IMR-90 (cell line): ENCODE results near the gene WFDC6. TPM values are rescaled to one million over a fixed set of nuclear protein-coding genes. Genes with fewer than 3 reads are reported as not detected.

ENCODE experiments used
- ATAC-seq: fragments of 200-7000 bp; cut with Tn5 transposase; 2 replicates; pipeline ENCODE4 v1.9.1; 2020; ENCODE audit warnings: low read depth, mild to moderate bottlenecking, moderate library complexity
- BruUV-seq: library from RNA; stranded (reverse); fragments of 400-500 nt; replicated peaks from 2 replicates; lab custom pipeline; 2021; lab: Mats Ljungman, UMichigan
- CTCF ChIA-PET: fragments of 300-600 bp; formaldehyde crosslinking; extraction: SDS; loops from one replicate; lab custom pipeline; 2021; ENCODE audit warnings: antibody characterized with exemption; lab: Yijun Ruan, JAX
- POLR2A ChIA-PET: fragments of 300-600 bp; sonication (Branson Sonifier 250); formaldehyde crosslinking; loops from one replicate; lab custom pipeline; 2022; ENCODE audit warnings: antibody characterized with exemption; ENCODE audit not compliant: unreplicated experiment; lab: Charles Lee
- DNase-seq: peaks from one replicate; pipeline ENCODE4 v3.0.0; 2013
- H2AFZ ChIP-seq: replicated peaks from 2 replicates; pipeline ENCODE3; 2013; ENCODE audit warnings: low read length, mild to moderate bottlenecking; ENCODE audit not compliant: poor library complexity
- H2AK5ac ChIP-seq: 2 replicates; pipeline ENCODE4 v1.6.1; 2013; ENCODE audit warnings: low read depth, low read length, inconsistent platforms
- H2AK9ac ChIP-seq: replicated peaks from 2 replicates; pipeline ENCODE3; 2013; ENCODE audit warnings: mild to moderate bottlenecking, low read depth, low read length, moderate library complexity; ENCODE audit not compliant: poor library complexity
- H2BK120ac ChIP-seq: 2 replicates; pipeline ENCODE4 v1.6.1; 2013; ENCODE audit warnings: low read depth, low read length, inconsistent platforms
- H2BK15ac ChIP-seq: 3 replicates; pipeline ENCODE4 v1.6.1; 2013; ENCODE audit warnings: low read depth, low read length, inconsistent platforms
- H2BK20ac ChIP-seq: 2 replicates; pipeline ENCODE4 v1.6.1; 2013; ENCODE audit warnings: low read depth, mild to moderate bottlenecking, inconsistent platforms, low read length, moderate library complexity
- H2BK5ac ChIP-seq: 2 replicates; pipeline ENCODE4 v1.6.1; 2013; ENCODE audit warnings: mild to moderate bottlenecking, low read depth, low read length, inconsistent platforms; ENCODE audit not compliant: poor library complexity, severe bottlenecking
- H3K14ac ChIP-seq: replicated peaks from 2 replicates; pipeline ENCODE4 v1.6.1; 2013; ENCODE audit warnings: low read depth, low read length, inconsistent platforms
- H3K18ac ChIP-seq: 2 replicates; pipeline ENCODE4 v1.6.1; 2013; ENCODE audit warnings: low read depth, low read length, control low read depth
- H3K23ac ChIP-seq: 2 replicates; pipeline ENCODE4 v1.6.1; 2013; ENCODE audit warnings: low read depth, low read length, inconsistent platforms
- H3K27ac ChIP-seq: 2 replicates; pipeline ENCODE4 v1.5.1; 2013; ENCODE audit warnings: mild to moderate bottlenecking, control low read depth, low read length; ENCODE audit not compliant: insufficient read depth
- H3K27me3 ChIP-seq: 2 replicates; pipeline ENCODE4 v1.6.1; 2013; ENCODE audit warnings: low read length; ENCODE audit not compliant: control insufficient read depth, insufficient read depth
- H3K36me3 ChIP-seq: 2 replicates; pipeline ENCODE4 v1.6.1; 2013; ENCODE audit warnings: low read length, mixed read lengths; ENCODE audit not compliant: control insufficient read depth, insufficient read depth
- H3K4ac ChIP-seq: 2 replicates; pipeline ENCODE4 v1.6.1; 2013; ENCODE audit warnings: low read depth, low read length, inconsistent platforms
- H3K4me1 ChIP-seq: 2 replicates; pipeline ENCODE4 v1.6.1; 2013; ENCODE audit warnings: low read length, mixed read lengths; ENCODE audit not compliant: control insufficient read depth, insufficient read depth
- H3K4me2 ChIP-seq: 2 replicates; pipeline ENCODE4 v1.6.1; 2013; ENCODE audit warnings: low read depth, mild to moderate bottlenecking, control low read depth, low read length, moderate library complexity
- H3K4me3 ChIP-seq: 2 replicates; pipeline ENCODE4 v1.5.1; 2013; ENCODE audit warnings: low read depth, mild to moderate bottlenecking, control low read depth, low read length, moderate library complexity; ENCODE audit not compliant: insufficient read depth
- H3K56ac ChIP-seq: 2 replicates; pipeline ENCODE4 v1.6.1; 2013; ENCODE audit warnings: low read length, inconsistent platforms; ENCODE audit not compliant: insufficient read depth; ENCODE audit errors: extremely low read depth
- H3K79me1 ChIP-seq, 2 experiments: 2 replicates each; pipeline ENCODE4 v1.6.1; 2013; ENCODE audit warnings: low read length in 2 of 2, inconsistent platforms in 1 of 2, low read depth in 1 of 2
- H3K9ac ChIP-seq: 2 replicates; pipeline ENCODE4 v1.6.1; 2013; ENCODE audit warnings: low read depth, low read length, control low read depth
- H3K9me1 ChIP-seq: 2 replicates; pipeline ENCODE4 v1.6.1; 2013; ENCODE audit warnings: low read length, inconsistent platforms; ENCODE audit not compliant: insufficient read depth
- H3K9me3 ChIP-seq: 2 replicates; pipeline ENCODE4 v1.6.1; 2013; ENCODE audit warnings: low read length; ENCODE audit not compliant: control insufficient read depth, insufficient read depth
- H4K20me1 ChIP-seq: 2 replicates; pipeline ENCODE4 v1.6.1; 2013; ENCODE audit warnings: low read length, inconsistent platforms; ENCODE audit not compliant: insufficient read depth
- H4K5ac ChIP-seq: 2 replicates; pipeline ENCODE4 v1.6.1; 2013; ENCODE audit warnings: mild to moderate bottlenecking, low read depth, low read length, control low read depth
- H4K8ac ChIP-seq, 2 experiments: 2 replicates each; pipeline ENCODE4 v1.6.1; 2013; ENCODE audit warnings: low read depth in 2 of 2, low read length in 2 of 2, control low read depth in 1 of 2, inconsistent platforms in 1 of 2
- H4K91ac ChIP-seq: 2 replicates; pipeline ENCODE4 v1.6.1; 2013; ENCODE audit warnings: low read depth, low read length, inconsistent platforms; ENCODE audit not compliant: insufficient read depth
- RAD21 ChIP-seq: IDR thresholded peaks from 2 replicates; pipeline ENCODE4 v1.6.1; 2012; ENCODE audit warnings: low read length, improper control_type of control experiment
- WGBS, 2 experiments: methylation state at CpG; one replicate each; pipeline versions ENCODE4 v1.1.5 to v1.1.7; 2013; ENCODE audit warnings: missing lambda C conversion rate in 2 of 2; ENCODE audit not compliant: insufficient read length in 1 of 2; ENCODE audit errors: extremely low coverage in 2 of 2; 5-methylcytosine and 5-hydroxymethylcytosine counted together
- dilution Hi-C: fragments of 300-500 bp; cut with HindIII; formaldehyde crosslinking; loops from one replicate; pipeline ENCODE4 v1.14.3; 2018; ENCODE audit warnings: low sequenced_read_pairs; ENCODE audit not compliant: unreplicated experiment
- in situ Hi-C: fragments of 300-500 bp; cut with MboI; formaldehyde crosslinking; loops from 3 replicates; pipeline ENCODE4 v1.14.3; 2019; ENCODE audit warnings: low sequenced_read_pairs, inconsistent platforms, mixed read lengths
- intact Hi-C: fragments of 100-400 bp; cut with micrococcal nuclease; formaldehyde crosslinking; loops from 2 replicates; pipeline ENCODE4 v1.10.0; 2022
- polyA plus RNA-seq, 3 experiments: library from polyadenylated mRNA; depleted of rRNA; stranded (reverse); fragments of >200 nt; gene quantifications; 2 replicates each; pipeline ENCODE4 v1.2.3, GENCODE V29; 2012; ENCODE audit warnings: low replicate concordance in 1 of 3
- total RNA-seq: library from RNA; depleted of rRNA; stranded (reverse); fragments of >200 nt; gene quantifications from 2 replicates; pipeline ENCODE4 v1.2.3, GENCODE V29; 2012

Gene WFDC6
- total and polyA plus RNA-seq, 2 of the 4 experiments (the other 2 are of a cell fraction): not detected

DNA sequence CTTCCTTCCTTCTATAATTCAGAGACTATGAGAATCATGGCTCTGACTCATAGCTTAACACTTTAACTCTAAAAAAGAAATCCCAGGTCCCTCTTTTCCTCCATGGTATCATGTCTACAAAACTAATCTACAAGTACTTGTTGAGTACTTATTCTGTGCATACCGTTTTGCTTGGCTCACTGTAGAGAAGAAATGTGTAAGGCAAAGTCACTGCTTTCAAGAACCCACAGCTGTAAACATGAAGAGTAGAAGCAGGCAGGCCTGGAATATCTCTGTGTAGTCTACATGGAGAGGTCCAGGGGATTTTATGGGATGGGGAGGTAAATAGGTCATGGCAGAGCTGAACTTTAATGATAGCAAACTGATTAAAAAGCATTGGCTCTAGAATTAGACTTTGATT lies 37.7 kb downstream of the WFDC6 start:
- no peak overlapping the region for H2BK15ac ChIP-seq
- no peak overlapping the region for H2BK5ac ChIP-seq
- no peaks in the 10 kb centered on the region for H3K9me1 ChIP-seq
- ATAC-seq (no peak), DNase-seq (no peak)
- intact Hi-C loops (no loop called here), in situ Hi-C loops (no loop called here), dilution Hi-C loops (no loop called here)
- no peak overlapping the region for H3K27ac ChIP-seq
- H3K27me3 ChIP-seq: peaks cover 2% of the 10 kb centered on the region
- no peak overlapping the region for H4K5ac ChIP-seq
- CTCF ChIA-PET: no interaction called here
- no peak overlapping the region for H4K91ac ChIP-seq
- no peak for TF ChIP-seq RAD21
- H3K4me2 ChIP-seq: no peak overlapping the region
- POLR2A ChIA-PET: no interaction called here
- H3K14ac ChIP-seq: no peak overlapping the region
- H3K36me3 ChIP-seq: no peaks in the 10 kb centered on the region
- H2BK20ac ChIP-seq: no peak overlapping the region
- H4K8ac ChIP-seq: no peak overlapping the region
- no peak overlapping the region for H3K4ac ChIP-seq
- H3K4me3 ChIP-seq: no peak overlapping the region
- H3K79me1 ChIP-seq: no peaks in the 10 kb centered on the region
- no peak overlapping the region for H3K9ac ChIP-seq
- BruUV-seq: no TSS peak
- no peaks in the 10 kb centered on the region for H3K9me3 ChIP-seq
- no peak overlapping the region for H2AK9ac ChIP-seq
- H3K56ac ChIP-seq: no peak overlapping the region
- H2AK5ac ChIP-seq: no peak overlapping the region
- H4K20me1 ChIP-seq: no peaks in the 10 kb centered on the region
- H2BK120ac ChIP-seq: no peak overlapping the region
- WGBS, 2 experiments: no CpG with 5 or more reads among the region's 1 CpG
- H2AFZ ChIP-seq: no peak overlapping the region
- no peak overlapping the region for H3K18ac ChIP-seq
- no peak overlapping the region for H3K23ac ChIP-seq
- no peaks in the 10 kb centered on the region for H3K4me1 ChIP-seq
